Measurements from ENCODE around the gene PFDN4.
"Not testable (repeated sequence)": the region's sequence is repeated elsewhere in the genome, so short reads cannot be mapped to it uniquely, and the experiment has no call there.

PFDN4 gene

DNA sequence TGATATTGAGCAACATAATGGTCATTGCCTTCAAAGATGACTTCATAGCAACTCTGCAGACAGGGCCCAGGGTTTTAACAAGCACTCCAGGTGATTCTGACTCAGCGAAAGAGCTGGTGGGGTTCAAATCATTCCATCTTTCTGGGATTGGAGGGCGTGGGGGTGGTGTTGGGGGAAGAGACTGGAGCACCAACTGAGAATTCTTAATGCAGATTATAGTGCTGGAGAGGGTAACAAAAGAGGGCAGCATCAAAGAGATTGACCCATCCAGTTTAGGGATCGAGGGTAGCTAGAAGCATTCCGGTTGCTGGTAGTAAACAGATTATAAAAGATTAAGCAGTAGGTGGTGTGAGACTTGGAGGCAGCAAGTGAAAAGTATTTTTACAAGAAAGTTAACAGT is 15.9 kb downstream of the PFDN4 start:
- DNase-seq (ENCODE audit: low read depth) = no peak

DNA sequence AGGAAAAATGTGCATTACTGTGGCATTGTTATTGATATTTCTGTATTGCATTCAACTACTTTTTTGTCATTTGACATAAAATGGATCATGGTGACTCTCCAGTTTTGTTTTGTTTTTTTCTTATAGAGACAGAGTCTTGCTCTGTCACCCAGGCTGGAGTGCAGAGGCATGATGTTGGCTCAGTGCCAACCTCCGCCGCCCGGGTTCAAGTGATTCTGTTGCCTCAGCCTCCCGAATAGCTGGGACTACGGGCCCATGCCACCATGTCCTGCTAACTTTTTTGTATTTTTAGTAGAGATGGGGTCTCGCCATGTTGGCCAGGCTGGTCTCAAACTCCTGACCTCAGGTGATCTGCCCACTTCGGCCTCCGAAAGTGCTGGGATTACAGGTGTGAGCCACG is 16.8 kb downstream of the PFDN4 start:
- not testable (repeated sequence) for DNase-seq (ENCODE audit: low read depth)

DNA sequence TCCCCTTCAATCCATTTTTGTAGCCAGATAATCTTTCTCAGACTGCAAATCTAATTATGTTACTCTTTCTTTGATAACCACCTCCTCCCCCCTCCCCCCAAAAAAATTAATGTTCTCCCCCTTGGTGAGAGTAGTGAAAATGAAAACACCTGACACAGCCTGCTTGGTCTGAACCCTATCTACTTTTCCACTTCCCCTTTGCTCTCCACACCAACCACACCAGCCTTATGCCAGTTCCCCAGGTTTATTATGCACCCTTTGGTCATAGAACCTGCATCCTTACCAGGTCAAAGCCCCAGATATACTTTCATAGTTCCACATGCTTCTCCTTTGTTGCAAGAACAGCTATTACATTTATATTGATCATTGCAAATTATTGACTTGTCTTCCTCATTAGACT is 19.4 kb downstream of the PFDN4 start:
- DNase-seq (ENCODE audit: low read depth) = no peak

DNA sequence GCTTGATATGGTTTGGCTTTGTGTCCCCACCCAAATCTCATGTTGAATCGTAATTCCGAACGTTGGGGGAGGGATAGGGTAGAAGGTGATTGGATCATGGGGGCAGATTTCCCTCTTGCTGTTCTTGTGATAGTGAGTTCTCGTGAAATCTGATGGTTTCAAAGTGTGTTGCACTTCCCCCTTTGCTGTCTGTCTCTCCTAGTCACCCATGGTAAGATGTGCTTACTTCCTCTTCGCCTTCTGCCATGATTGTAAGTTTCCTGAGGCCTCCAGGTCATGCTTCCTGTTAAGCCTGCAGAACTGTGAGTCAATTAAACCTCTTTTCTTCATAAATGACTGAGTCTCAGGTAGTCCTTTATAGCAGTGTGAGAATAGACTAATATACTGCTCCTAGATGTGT is 19.9 kb downstream of the PFDN4 start:
- DNase-seq (ENCODE audit: low read depth) = no peak

DNA sequence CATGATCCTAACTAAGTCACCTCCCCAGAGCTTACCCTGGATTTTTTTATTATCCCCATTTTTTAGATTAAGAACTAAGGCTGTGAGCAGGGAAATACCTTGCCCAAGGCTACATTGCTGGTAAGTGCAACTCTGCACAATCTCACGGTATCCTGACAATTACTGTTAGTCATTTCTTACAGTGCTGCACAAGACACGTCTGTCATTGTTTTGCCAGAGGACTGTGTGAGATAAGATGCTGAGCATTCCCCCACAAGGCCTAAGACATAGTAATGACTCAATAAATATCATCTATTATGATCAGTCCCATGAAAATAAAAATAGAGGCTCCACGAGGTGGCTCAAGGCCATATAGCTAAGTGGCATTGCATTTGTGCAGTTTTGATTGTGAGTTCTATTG is 21.0 kb downstream of the PFDN4 start:
- DNase-seq (ENCODE audit: low read depth) = no peak

DNA sequence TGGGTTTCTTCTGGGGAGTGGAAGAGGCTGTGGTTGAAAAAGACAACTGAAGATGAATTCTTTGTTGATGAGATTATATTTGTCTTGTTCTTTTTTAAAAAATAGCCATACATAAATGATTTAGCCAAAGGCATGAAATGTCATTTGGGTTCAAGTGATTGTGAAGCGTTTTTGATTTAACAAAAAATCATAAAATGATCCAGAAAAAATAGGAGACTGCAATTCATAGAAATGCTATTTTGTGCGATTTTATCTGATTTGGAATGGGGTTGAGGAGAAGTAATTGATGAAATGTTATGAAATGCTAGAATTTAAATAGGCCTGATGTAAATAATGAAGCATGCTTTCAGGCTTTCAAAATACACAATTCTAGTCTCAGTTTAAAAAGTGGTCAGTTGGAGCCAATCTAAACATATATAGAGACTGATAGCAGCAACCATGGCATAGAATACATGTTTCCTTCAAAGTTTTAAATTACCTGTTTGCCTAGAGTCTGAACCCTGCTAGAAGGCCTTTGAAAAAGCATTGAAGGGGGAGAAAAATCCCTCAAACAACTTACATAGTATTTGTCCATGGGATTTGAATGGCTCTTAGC is 21.8 kb downstream of the PFDN4 start:
- no peak for DNase-seq (ENCODE audit: low read depth)

DNA sequence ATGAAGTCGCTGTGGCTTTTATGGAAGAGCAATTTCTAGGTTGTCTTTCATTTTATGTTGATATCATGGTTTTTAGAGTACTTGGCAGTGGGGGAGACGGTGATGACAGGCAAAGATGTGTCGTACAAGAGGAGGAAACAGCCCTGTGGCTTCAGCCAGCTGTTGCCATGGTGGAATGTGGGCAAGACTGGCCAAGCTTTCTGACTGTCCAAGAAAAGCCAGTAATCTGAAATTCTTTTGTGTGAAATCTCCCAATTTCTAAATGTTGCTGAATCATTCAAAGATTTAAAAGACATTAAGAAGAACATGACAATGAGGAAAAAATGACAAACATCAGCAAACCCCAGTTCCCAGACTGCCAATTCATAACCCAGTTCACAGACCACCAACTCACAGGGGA is 23.1 kb downstream of the PFDN4 start:
- DNase-seq (ENCODE audit: low read depth) = no peak

DNA sequence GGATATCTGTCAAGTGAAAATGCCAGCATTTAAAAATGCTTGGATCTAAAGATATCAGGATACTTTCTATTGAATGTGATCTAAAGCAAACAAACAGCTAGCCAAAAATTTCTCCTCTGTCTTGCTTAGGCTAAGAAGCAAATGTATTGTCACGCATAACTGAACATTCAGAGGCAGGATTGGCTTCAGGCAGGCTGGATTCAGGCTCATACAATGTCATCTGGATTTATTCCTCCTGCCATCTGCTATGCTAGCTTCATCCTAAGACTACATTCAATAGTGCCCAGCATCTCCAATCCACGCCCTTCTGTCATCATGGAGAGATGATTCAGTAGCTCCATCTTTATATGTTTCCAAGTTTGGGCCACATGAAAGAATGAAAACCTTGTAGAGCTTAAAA is 27.1 kb downstream of the PFDN4 start:
- DNase-seq (ENCODE audit: low read depth) = no peak

DNA sequence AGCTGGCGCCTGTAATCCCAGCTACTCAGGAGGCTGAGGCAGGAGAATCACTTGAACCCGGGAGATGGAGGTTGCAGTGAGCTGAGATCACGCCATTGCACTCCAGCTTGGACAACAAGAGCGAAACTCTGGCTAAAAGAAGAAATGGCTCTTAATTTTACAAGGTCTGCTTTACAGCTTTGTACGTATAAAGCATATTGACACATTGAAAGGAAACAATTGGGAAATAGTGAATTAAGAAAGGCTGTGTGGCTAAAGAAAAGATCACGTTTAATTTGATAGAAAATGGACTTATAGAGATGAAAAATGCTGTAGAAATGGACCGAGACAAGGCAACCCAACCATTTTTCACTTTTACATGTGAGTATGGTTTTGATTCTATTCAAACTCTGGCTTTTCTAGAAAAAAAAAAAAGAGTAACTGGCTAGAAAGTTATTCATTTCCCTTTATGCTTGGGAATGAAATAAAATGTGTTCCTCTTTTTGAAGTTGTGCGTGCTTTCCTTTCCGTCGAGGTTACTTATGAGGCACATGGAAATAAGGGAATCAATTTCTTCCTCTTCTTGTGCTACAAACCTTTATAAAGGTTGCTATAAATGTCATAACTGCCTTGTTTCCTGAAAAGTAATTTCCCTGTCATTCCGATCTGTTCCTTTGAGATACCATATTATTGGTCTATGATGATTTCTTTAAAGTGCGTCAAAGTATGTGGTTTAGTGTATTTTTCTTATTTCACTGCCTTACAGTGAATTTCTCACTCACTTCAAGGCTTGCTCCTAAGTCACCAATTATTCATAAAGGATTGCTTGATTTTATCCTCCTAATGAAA is 29.4 kb downstream of the PFDN4 start:
- DNase-seq (ENCODE audit: low read depth) = no peak

DNA sequence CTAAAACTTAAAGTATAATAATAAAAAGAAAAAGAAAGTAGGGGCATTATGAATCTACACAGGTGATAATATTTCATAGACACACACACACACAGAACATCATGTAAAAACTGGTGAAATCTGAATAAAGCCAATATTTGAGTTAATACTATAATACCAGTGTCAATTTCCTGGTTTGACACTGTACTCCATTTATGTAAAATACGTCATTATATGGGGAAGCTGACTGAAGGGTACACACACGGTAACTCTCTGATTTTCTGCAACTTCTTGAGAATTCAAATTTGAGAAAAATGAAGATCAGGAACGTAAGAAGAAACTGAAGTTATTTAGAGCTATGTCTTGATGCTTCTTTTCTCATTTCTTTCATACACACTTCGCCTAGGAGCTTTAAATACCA is 36.2 kb downstream of the PFDN4 start:
- no peak for DNase-seq (ENCODE audit: low read depth)

DNA sequence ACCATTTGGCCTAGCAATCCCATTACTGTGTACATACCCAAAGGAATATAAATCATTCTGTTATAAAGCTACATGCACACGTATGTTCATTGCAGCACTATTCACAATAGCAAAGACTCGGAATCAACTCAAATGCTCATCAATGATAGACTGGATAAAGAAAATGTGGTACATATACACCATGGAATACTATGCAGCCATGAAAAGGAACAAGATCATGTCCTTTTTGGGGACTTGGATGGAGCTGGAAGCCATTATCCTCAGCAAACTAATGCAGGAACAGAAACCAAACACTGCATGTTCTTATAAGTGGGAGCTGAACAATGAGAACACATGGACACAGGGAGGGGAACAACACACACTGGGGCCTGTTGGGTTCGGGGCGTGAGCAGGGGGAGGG is 40.8 kb downstream of the PFDN4 start:
- not testable (repeated sequence) for DNase-seq (ENCODE audit: low read depth)

DNA sequence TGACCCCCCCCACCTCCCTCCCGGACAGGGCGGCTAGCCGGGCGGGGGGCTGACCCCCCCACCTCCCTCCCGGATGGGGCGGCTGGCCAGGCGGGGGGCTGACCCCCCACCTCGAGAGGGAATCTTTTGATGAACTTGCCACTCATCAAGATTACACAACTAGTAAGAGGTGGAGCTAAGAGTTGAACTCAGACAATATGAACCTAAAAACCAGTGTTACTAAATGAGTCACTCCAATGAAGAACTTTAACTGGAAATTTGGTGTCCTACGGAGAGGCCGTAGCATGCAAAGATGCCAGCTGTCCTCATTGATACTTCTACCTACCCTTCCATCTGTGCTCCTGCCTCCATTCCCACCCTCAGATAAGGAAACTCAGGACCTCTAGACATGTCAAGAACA is 42.8 kb downstream of the PFDN4 start:
- DNase-seq (ENCODE audit: low read depth) = no peak

DNA sequence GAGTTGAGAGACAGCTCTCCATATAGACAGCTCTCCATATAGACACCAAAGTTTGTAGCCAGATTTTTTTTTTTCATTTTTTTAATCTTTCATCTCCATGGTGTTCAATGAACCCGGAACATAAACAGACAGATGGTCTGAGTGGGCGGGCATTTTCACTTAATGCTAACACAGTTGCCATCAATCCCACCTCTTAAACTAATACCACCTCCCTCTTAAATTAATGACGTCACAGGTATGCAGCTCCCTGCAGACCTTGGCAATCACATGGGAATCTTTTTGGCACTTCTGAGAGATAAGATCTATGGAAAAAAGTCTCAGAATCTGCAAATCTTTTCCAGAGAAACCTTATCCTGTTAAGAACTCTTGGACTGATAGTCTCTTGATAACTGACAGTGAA is 43.2 kb downstream of the PFDN4 start:
- DNase-seq (ENCODE audit: low read depth) = no peak

DNA sequence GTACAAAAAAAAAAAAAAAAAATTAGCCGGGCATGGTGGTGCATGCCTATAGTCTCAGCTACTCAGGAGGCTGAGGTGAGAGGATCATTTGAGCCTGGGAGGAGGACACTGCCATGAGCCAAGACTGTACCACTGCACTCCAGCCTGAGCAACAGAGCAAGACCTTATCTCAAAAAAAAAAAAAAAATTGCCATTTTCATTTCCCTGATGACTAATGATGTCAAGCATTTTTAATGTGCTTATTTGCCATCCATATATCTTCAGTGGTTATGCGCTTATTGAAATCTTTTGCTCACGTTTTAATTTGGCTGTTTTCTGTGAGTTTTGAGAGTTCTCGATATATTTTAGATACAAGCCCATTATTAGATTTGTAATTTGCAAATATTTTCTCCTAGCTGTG is 46.7 kb downstream of the PFDN4 start:
- no peak for DNase-seq (ENCODE audit: low read depth)

DNA sequence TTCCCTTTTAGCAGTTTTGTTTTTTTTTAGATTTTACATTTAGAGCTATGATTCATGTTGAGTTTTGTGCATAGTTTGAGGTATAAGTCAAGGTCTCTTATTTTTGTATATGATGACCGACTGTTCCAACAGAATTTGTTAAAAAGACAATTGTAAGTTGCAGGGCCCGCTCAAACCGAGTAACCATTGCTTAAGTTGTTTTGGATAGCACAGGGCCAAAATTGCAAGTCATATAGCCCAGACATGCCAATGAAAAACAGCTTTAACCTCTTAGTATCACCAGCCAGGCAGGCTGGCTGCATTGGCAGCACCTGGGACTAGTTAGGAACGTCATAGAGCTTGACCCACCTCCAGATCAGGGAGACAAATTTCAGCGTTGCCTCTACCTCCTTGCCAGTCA is 47.3 kb downstream of the PFDN4 start:
- DNase-seq (ENCODE audit: low read depth) = no peak

DNA sequence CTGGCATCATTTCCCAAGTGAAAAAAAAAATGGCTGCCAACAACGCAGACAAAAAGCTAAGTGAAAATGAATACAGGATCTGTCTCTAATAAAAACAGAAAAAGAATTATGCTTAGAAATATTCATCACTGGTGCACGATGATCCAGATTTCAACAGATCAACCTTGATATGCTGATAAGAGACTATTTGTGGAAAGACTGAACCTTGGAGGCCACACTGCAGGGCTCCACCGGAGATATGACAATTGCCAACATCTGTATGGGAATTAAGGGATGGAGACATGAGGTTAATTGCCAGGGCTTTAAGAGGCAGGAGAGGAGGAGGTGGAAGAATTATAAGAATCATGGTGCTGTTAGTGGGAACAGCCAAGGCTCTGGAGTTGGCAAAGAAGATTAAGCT is 48.3 kb downstream of the PFDN4 start:
- DNase-seq (ENCODE audit: low read depth) = no peak

DNA sequence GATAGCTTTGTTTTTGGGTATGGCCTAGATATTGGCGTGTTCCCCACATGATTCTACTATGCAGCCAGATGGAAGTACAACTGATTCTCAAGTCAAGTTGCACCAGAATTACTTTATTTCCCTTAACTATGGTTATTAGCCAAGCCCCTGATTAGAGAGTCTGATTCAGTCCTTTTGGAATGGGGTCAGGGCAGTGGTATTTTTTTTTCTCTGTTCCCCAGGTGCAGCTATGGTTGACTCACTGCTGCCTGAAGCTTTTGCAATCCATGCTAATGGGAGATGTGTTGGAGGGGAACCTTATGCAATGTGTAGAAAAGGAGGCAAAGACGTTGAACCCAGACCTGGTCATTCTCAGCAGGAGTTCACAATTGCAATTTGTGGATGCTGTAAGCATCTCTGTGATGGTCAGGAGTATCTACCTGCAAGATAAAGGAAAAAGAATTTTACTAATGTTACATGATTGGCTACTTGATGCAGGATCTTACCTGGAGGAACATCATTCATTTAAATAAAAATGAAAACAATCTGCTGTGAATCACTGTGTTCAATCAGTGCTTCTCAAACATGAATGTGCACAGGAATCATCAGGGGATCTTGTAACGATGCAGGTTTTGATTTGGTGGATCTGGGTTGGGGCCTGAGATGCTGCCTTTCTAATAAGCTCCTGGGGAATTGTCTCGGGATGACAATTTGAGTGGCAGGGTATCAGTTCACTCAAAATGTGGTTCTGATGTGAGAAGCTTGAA is 49.4 kb downstream of the PFDN4 start:
- no peak for DNase-seq (ENCODE audit: low read depth)

DNA sequence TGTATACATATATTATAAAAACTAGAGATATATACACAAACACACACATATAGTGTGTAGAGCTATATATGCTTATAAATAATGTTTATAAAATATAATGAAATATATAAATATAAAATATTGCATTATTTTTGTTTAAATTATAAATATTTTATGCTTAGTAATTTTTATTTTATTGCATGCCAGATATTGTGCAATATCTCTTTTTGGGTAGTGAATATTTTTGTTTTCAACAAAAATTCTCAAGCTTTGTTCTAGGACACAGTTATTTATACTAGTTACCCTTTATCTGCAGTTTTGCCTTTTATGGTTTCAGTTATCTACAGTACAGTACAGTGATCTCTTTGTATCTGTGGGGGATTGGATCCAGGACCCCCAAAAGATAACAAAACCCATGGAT is 52.2 kb downstream of the PFDN4 start:
- no peak for DNase-seq (ENCODE audit: low read depth)

DNA sequence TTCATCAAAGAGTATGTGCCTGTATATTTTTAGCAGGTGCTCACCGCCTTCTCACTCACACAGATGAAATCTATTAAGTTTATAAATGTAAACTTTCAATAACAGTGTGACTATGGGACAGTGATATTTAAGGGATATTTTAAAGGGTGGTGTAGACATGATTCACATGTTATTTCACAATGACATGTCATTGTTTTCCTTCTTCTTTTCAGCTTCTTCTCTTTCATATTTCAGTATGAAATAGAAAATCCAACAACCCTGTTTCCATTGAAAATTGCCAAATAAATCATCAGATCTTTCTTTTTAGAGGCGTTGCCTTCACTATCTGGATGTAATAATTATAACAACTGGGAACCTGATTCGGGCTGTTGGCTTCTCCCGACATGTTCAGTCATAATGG is 54.8 kb downstream of the PFDN4 start:
- DNase-seq (ENCODE audit: low read depth) = no peak

DNA sequence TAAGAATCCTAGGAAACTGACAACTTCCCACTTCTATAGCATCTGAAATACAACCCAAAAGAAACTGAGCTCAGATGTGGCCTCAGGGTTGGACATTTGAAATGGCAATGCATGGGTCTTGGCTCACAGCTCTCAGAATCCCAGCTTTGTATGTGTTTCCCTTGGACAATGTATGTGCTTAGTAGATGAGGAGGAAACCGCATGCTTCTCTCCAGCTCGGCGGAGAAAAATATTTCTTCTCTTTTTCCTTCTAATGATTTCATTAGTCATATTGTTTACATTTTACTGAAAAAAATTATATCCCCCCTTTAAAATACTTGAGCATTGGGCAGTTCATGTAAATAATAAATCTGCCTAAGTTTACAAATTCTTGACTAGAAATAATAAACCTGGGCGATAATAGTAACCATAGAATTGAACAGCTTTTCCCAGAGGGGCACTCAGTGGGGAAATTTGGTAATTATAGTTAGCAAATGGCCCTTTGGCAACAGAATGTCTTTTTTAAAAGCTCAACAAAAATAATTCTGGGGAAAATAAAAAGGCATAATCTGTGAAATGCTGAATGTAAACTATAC is 55.3 kb downstream of the PFDN4 start:
- DNase-seq (ENCODE audit: low read depth) = no peak

DNA sequence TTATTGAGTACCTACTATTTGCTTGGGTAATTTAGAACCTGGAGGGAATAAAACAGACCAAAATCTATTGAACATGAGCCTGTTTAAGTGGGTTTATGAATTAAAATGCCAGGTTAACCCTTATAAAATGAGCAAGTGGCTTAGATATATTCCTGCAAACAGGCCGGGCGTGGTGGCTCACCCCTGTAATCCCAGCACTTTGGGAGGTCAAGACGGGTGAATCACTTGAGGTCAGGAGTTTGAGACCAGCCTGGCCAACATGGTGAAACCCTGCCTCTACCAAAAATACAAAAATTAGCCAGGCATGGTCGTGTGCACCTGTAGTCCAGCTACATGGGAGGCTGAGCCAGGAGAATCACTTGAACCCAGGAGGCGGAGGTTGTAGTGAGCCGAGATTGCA is 57.9 kb downstream of the PFDN4 start:
- not testable (repeated sequence) for DNase-seq (ENCODE audit: low read depth)

DNA sequence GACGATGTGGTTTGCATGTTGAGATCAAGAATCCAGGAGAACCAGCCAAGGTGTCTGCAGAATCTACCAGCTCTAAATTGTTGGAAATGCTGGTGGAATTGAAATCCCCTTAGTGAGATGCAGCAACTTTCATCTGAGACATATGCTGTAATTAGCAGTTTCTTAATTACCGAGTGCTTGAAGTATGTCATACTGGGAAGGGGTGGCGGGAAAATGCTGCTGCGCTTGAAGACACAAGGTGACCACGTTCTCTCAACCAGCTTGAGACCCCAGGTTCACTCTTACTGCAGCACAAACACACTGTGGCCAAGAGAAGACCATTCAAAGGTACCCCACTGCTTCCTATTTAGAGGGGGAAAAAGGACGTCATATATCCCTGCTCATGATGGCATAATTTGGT is 59.0 kb downstream of the PFDN4 start:
- no peak for DNase-seq (ENCODE audit: low read depth)

DNA sequence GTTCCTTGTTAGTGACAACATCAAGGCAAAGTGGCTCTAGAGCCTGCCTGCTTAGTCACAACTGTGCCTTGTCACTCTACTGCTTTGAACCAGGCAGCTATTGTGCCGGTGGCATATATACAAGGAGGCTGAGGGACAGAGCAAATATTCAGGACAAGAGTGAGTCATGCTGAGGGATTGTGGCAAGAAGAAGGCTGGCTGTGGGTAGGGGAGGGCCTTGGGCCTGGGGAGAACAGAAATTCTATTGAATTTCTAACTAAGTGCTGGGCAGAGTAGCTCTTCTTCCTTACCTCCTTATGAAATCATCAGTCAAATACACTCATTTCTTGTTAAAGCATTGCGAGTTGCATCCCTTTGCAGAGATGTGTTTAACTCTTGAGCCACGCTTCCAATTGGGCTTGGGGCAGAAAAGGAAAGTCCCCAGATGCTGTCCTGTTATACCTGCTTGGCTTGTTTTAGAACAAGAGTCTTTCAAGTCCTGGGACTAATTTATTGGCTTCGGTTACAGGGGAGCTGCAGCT is 59.7 kb downstream of the PFDN4 start:
- DNase-seq (ENCODE audit: low read depth) = no peak
